Upper lobe of right lung (tissue), 1 donor: ENCODE measurements around the gene CRB3. TPM values are rescaled to one million over a fixed set of nuclear protein-coding genes. Genes with fewer than 3 reads are reported as not detected.

Experiments used
- ATAC-seq: fragments of 200-7000 bp; cut with Tn5 transposase; one replicate; pipeline ENCODE4 v1.9.1; 2020; ENCODE audit warnings: mild to moderate bottlenecking, moderate library complexity
- DNase-seq: peaks from one replicate; pipeline ENCODE4 v3.0.0-alpha.2; 2020
- H3K27ac ChIP-seq: fragments of 200-600 bp; one replicate; pipeline ENCODE4 v1.8.0; 2022
- H3K27me3 ChIP-seq: fragments of 200-600 bp; one replicate; pipeline ENCODE4 v1.8.0; 2022; ENCODE audit warnings: mild to moderate bottlenecking
- H3K36me3 ChIP-seq: fragments of 200-600 bp; one replicate; pipeline ENCODE4 v1.8.0; 2022
- H3K4me1 ChIP-seq: fragments of 200-600 bp; one replicate; pipeline ENCODE4 v1.8.0; 2022
- H3K4me3 ChIP-seq: fragments of 200-600 bp; one replicate; pipeline ENCODE4 v1.8.0; 2022; ENCODE audit warnings: mild to moderate bottlenecking
- H3K9me3 ChIP-seq: fragments of 200-600 bp; one replicate; pipeline ENCODE4 v1.8.0; 2022
- intact Hi-C: fragments of 100-400 bp; cut with DNase I; formaldehyde crosslinking; loops from one replicate; pipeline ENCODE4 v1.11.0; 2022
- total RNA-seq: library from RNA; stranded (reverse); fragmentation: NEBNext Ultra II Directional; extraction: Animal tissue kit (Norgen Biotek cat#: 25700); gene quantifications from one replicate; pipeline ENCODE4 v1.2.1, GENCODE V29; 2021
- TF ChIP-seq, protein P1 (sequence below): fragments of 200-600 bp; IDR thresholded peaks from one replicate; pipeline ENCODE4 v1.8.0; 2022; ENCODE audit warnings: antibody characterized with exemption
- donor health status: DM: no; HTN: yes; CAD: no; lungs with severe emphysema.

Gene CRB3
- total RNA-seq, 1 donor from 2014 or later, result 48.4 TPM

DNA sequence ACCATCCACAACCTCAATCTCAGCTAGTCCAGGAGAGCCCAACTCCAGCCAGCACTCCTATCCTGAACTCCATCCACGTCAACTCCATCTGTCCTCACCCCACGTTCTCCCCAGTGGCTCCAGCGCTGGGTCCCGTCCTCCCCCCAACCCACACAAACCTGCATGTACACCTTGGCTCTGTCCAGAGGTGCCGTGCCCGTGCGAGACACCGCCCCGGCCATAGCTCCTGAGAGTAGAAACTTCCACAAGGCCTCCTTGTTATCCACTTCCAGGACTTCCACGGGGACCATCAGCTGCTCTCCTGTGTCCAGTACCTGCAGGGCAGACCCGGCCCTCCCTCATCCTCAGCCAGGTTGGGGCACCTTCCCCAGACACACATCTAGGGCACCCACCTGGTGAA lies 32.2 kb upstream of the CRB3 start:
- ATAC-seq (no peak), DNase-seq (no peak)
- H3K27me3 ChIP-seq, result no peaks in the 10 kb centered on the region
- H3K36me3 ChIP-seq, result no peaks in the 10 kb centered on the region
- no peaks in the 10 kb centered on the region for H3K9me3 ChIP-seq
- TF ChIP-seq, protein P1, sequence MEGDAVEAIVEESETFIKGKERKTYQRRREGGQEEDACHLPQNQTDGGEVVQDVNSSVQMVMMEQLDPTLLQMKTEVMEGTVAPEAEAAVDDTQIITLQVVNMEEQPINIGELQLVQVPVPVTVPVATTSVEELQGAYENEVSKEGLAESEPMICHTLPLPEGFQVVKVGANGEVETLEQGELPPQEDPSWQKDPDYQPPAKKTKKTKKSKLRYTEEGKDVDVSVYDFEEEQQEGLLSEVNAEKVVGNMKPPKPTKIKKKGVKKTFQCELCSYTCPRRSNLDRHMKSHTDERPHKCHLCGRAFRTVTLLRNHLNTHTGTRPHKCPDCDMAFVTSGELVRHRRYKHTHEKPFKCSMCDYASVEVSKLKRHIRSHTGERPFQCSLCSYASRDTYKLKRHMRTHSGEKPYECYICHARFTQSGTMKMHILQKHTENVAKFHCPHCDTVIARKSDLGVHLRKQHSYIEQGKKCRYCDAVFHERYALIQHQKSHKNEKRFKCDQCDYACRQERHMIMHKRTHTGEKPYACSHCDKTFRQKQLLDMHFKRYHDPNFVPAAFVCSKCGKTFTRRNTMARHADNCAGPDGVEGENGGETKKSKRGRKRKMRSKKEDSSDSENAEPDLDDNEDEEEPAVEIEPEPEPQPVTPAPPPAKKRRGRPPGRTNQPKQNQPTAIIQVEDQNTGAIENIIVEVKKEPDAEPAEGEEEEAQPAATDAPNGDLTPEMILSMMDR, result no peak
- intact Hi-C loops, result no loop called here
- H3K4me3 ChIP-seq, result no peak overlapping the region
- no peaks in the 10 kb centered on the region for H3K4me1 ChIP-seq
- no peak overlapping the region for H3K27ac ChIP-seq

- Histone ChIP-seq H3K4me3 (no peak overlapping the region), H3K27me3 (no peaks in the 10 kb centered on the region), H3K9me3 (no peaks in the 10 kb centered on the region), H3K36me3 (no peaks in the 10 kb centered on the region), H3K4me1 (no peaks in the 10 kb centered on the region), H3K27ac (no peak overlapping the region)
- ATAC-seq (no peak), DNase-seq (no peak)
- intact Hi-C loops, result no loop called here
- TF ChIP-seq, protein P1, result no peak
Observed at GRCh38 chr19:6433165-6433564, 30.9 kb upstream of the CRB3 start.

GRCh38 chr19:6433663-6434062 lies 30.4 kb upstream of the CRB3 start, which contains the start of gene SLC25A41:
TSS of gene SLC25A41 (minus strand) at chr19:6433763. CDS start at chr19:6433693, 70 bp downstream.
- intact Hi-C loops, result no loop called here
- DNase-seq, result no peak
- TF ChIP-seq, protein P1, result no peak
- Histone ChIP-seq H3K27me3 (no peaks in the 10 kb centered on the region), H3K27ac (no peak within 1 kb of the TSS), H3K4me1 (no peaks in the 10 kb centered on the region), H3K36me3 (no peaks in the 10 kb centered on the region), H3K9me3 (no peaks in the 10 kb centered on the region), H3K4me3 (no peak within 1 kb of the TSS)
- no peak for ATAC-seq

DNA sequence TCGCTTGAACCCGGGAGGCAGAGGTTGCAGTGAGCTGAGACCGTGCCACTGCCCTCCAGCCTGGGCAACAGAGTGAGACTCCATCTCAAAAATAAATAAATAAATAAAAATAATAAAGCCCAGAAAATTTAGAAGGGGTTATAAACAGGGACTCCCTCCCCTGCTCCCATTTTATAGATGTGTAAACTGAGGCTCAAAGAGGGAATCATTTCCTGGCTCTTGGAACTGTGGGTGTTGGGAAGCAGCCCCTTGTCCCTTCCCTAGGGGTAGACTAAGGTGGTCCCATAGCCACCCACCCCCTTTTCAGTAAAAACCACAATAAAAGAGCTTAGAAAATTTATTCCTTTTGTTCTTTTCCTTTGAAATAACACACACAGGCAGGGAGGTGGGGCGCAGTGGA lies 24.3 kb upstream of the CRB3 start:
- no peak overlapping the region for H3K27ac ChIP-seq
- H3K4me3 ChIP-seq, result no peak overlapping the region
- no peaks in the 10 kb centered on the region for H3K4me1 ChIP-seq
- H3K36me3 ChIP-seq, result no peaks in the 10 kb centered on the region
- no peaks in the 10 kb centered on the region for H3K9me3 ChIP-seq
- intact Hi-C loops, result no loop called here
- H3K27me3 ChIP-seq, result no peaks in the 10 kb centered on the region
- TF ChIP-seq, protein P1, result no peak
- DNase-seq (no peak), ATAC-seq (no peak)

GRCh38 chr19:6440905-6441304 lies 23.2 kb upstream of the CRB3 start:
- no peaks in the 10 kb centered on the region for H3K36me3 ChIP-seq
- H3K27me3 ChIP-seq, result no peaks in the 10 kb centered on the region
- TF ChIP-seq, protein P1, result no peak
- no peaks in the 10 kb centered on the region for H3K4me1 ChIP-seq
- intact Hi-C loops, result no loop called here
- no peak overlapping the region for H3K4me3 ChIP-seq
- no peak for ATAC-seq
- H3K27ac ChIP-seq, result no peak overlapping the region
- no peak for DNase-seq
- H3K9me3 ChIP-seq, result no peaks in the 10 kb centered on the region

DNA sequence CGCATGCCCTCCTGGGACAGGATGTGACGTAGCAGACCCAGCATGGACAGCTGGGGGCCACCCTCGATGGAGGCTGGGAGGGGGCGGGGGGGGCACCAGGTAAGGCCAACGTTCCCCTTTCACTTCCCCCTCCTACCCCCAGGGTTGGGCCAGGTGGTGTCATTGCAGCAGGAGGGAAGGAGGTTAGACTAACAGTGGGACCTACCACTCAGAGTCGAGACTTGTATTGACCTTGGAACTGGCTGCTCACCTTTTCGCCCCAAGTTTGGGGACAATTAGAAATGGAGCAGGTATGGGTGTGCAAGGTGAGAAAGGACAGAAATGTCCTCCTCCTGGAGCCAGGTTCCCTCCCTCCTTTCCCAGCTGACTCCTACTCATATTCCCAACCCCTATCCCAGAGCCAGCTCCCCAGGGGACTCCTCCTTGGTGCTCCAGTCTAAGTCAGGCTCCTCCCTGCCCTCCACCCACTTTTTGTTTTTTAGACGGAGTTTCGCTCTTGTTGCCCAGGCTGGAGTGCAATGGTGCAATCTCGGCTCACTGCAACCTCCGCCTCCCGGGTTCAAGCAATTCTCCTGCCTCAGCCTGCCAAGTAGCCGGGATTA lies 21.9 kb upstream of the CRB3 start:
- intact Hi-C loops, result no loop called here
- no peak overlapping the region for H3K4me3 ChIP-seq
- DNase-seq (no peak), ATAC-seq (peak; percentile 7)
- H3K27me3 ChIP-seq, result no peaks in the 10 kb centered on the region
- H3K36me3 ChIP-seq, result no peaks in the 10 kb centered on the region
- H3K9me3 ChIP-seq, result no peaks in the 10 kb centered on the region
- no peak overlapping the region for H3K27ac ChIP-seq
- TF ChIP-seq, protein P1, result no peak
- H3K4me1 ChIP-seq, result no peaks in the 10 kb centered on the region
